Testis (tissue), 2 donors: Measurements from ENCODE around the gene SND1.

Experiments used
- CTCF ChIP-seq, 3 experiments: fragments of 450-650 bp in 2 of 3; fragments of 200-600 bp in 1 of 3; sonication (generic) in 1 of 3; IDR thresholded peaks; one replicate each; pipeline ENCODE4 v1.5.1; 2016 to 2019; ENCODE audit warnings: antibody characterized with exemption in 3 of 3, mild to moderate bottlenecking in 2 of 3, moderate library complexity in 1 of 3
- POLR2A ChIP-seq: fragments of 450-650 bp; IDR thresholded peaks from one replicate; pipeline ENCODE4 v1.6.1; 2017; ENCODE audit warnings: antibody characterized with exemption, mild to moderate bottlenecking, moderate library complexity

- TF ChIP-seq POLR2A (no peak), CTCF (IDR thresholded peaks at IDR 0.05) (no peak)
These were observed 400.4 kb downstream of the SND1 start for GRCh38 chr7:128052404-128052803.
